LNCAP (cell line): ENCODE results near the gene AP1M2.

Experiments
- CTCF ChIP-seq: fragments of 450-650 bp; IDR thresholded peaks from 2 replicates; pipeline ENCODE4 v1.5.1; 2017; ENCODE audit warnings: mild to moderate bottlenecking

Gene AP1M2

GRCh38 chr19:10624585-10624984 lies 37.5 kb upstream of the AP1M2 start:
- no peak for TF ChIP-seq CTCF

GRCh38 chr19:10621966-10622365 lies 34.9 kb upstream of the AP1M2 start:
- TF ChIP-seq CTCF: no peak

GRCh38 chr19:10620786-10621185 lies 33.7 kb upstream of the AP1M2 start:
- no peak for TF ChIP-seq CTCF

- TF ChIP-seq CTCF: no peak
These were observed 31.7 kb upstream of the AP1M2 start for GRCh38 chr19:10618846-10619245.

- TF ChIP-seq CTCF: no peak
These were observed 30.5 kb upstream of the AP1M2 start for GRCh38 chr19:10617409-10618121.

- no peak for TF ChIP-seq CTCF
These were observed 28.4 kb upstream of the AP1M2 start for GRCh38 chr19:10615429-10616023.

- no peak for TF ChIP-seq CTCF
These were observed 25.5 kb upstream of the AP1M2 start for GRCh38 chr19:10612499-10613119.
